GDM1 (cell line): ENCODE measurements around the gene ESPNL.
"Not testable (repeated sequence)": the region's sequence is repeated elsewhere in the genome, so short reads cannot be mapped to it uniquely, and the experiment has no call there.

ENCODE experiments used
- DNase-seq: peaks from one replicate; lab custom pipeline; 2025; lab: John Stamatoyannopoulos, UW

Gene ESPNL

GRCh38 chr2:238114851-238115660 is 14.9 kb downstream of the ESPNL start:
- no peak for DNase-seq

GRCh38 chr2:238115709-238116108 is 15.6 kb downstream of the ESPNL start:
- not testable (repeated sequence) for DNase-seq

GRCh38 chr2:238116298-238117198 is 16.4 kb downstream of the ESPNL start:
- DNase-seq: no peak

GRCh38 chr2:238117199-238118154 is 17.3 kb downstream of the ESPNL start:
- no peak for DNase-seq

- DNase-seq: no peak
These were observed 19.8 kb downstream of the ESPNL start for GRCh38 chr2:238119756-238120462.

- no peak for DNase-seq
These were observed 20.5 kb downstream of the ESPNL start for GRCh38 chr2:238120463-238121298.

GRCh38 chr2:238121511-238122286 is 21.6 kb downstream of the ESPNL start:
- no peak for DNase-seq

- no peak for DNase-seq
These were observed 22.4 kb downstream of the ESPNL start for GRCh38 chr2:238122287-238123217.

- no peak for DNase-seq
These were observed 23.3 kb downstream of the ESPNL start for GRCh38 chr2:238123218-238123971.

- DNase-seq: no peak
These were observed 23.9 kb downstream of the ESPNL start for GRCh38 chr2:238123991-238124470.

- DNase-seq: no peak
These were observed 24.5 kb downstream of the ESPNL start for GRCh38 chr2:238124488-238125126.

- DNase-seq: no peak
These were observed 25.2 kb downstream of the ESPNL start for GRCh38 chr2:238125127-238125885.

GRCh38 chr2:238126338-238126737 is 26.2 kb downstream of the ESPNL start:
- no peak for DNase-seq

- DNase-seq: no peak
These were observed 26.6 kb downstream of the ESPNL start for GRCh38 chr2:238126775-238127164.

GRCh38 chr2:238127165-238128060 is 27.3 kb downstream of the ESPNL start:
- no peak for DNase-seq
